GM23338 (cell line): ENCODE results near the gene NCKAP1.

ENCODE experiments used
- EZH2 ChIP-seq: fragments of 200-600 bp; sonication (generic); IDR thresholded peaks from one replicate; pipeline ENCODE4 v1.8.0; 2017; ENCODE audit warnings: antibody characterized with exemption, mild to moderate bottlenecking, low read depth; ENCODE audit not compliant: unreplicated experiment
- POLR2AphosphoS5 ChIP-seq: IDR thresholded peaks from 2 replicates; pipeline ENCODE4 v1.6.1; 2016; ENCODE audit warnings: antibody characterized with exemption, low read depth
- TF ChIP-seq, protein P1 (sequence below), 2 experiments: fragments of 200-600 bp in 1 of 2; sonication (generic) in 1 of 2; conservative IDR thresholded peaks; 2 replicates each; pipeline versions ENCODE4 v1.5.1 to v1.6.1; 2016 to 2017; ENCODE audit warnings: antibody characterized with exemption in 2 of 2, low read depth in 2 of 2, mild to moderate bottlenecking in 2 of 2, moderate library complexity in 1 of 2

DNA sequence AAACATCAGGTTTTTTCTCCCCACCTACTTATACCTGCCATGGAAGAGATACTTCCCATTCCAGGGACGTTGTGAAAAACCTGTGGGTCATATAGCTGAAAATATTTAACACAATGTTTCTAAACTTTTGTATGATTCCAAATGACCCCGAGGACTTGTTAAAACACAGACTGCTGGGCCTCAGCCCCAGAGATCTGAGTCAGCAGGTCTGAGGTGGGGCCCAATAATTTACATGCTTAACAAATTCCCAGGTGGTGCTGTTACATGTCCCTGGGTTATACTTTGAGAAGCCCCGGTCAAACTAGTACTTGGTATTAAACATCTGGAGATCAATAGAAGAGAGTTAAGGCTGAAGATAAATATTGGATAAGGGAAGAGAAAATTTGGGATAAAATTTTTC is 100.4 kb downstream of the NCKAP1 start:
- TF ChIP-seq, protein P1, sequence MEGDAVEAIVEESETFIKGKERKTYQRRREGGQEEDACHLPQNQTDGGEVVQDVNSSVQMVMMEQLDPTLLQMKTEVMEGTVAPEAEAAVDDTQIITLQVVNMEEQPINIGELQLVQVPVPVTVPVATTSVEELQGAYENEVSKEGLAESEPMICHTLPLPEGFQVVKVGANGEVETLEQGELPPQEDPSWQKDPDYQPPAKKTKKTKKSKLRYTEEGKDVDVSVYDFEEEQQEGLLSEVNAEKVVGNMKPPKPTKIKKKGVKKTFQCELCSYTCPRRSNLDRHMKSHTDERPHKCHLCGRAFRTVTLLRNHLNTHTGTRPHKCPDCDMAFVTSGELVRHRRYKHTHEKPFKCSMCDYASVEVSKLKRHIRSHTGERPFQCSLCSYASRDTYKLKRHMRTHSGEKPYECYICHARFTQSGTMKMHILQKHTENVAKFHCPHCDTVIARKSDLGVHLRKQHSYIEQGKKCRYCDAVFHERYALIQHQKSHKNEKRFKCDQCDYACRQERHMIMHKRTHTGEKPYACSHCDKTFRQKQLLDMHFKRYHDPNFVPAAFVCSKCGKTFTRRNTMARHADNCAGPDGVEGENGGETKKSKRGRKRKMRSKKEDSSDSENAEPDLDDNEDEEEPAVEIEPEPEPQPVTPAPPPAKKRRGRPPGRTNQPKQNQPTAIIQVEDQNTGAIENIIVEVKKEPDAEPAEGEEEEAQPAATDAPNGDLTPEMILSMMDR (conservative IDR thresholded peaks at IDR 0.05; ENCODE audit: low read depth in 2 of 2): no peak
- TF ChIP-seq POLR2AphosphoS5 (no peak), EZH2 (no peak)
